Vagina (tissue), 2 donors: ENCODE results near the gene CCDC69.

ENCODE experiments used
- POLR2A ChIP-seq, 2 donors: fragments of 450-650 bp; IDR thresholded peaks; one replicate each; pipeline ENCODE4 v1.6.1; 2017; ENCODE audit warnings: antibody characterized with exemption in 2 of 2, mild to moderate bottlenecking in 2 of 2, moderate library complexity in 2 of 2
- POLR2AphosphoS5 ChIP-seq, 2 donors: sonication (generic); formaldehyde crosslinking; IDR thresholded peaks; one replicate each; pipeline ENCODE4 v1.9.0; 2017; ENCODE audit warnings: antibody characterized with exemption in 2 of 2, mild to moderate bottlenecking in 2 of 2, low read depth in 1 of 2; ENCODE audit not compliant: insufficient read depth in 1 of 2
- TF ChIP-seq, protein P1 (sequence below), 3 experiments: fragments of 450-650 bp in 2 of 3; fragments of 200-600 bp in 1 of 3; sonication (generic) in 1 of 3; IDR thresholded peaks; one replicate each; pipeline ENCODE4 v1.5.1; 2017 to 2019; ENCODE audit warnings: antibody characterized with exemption in 3 of 3, mild to moderate bottlenecking in 2 of 3, moderate library complexity in 2 of 3

DNA sequence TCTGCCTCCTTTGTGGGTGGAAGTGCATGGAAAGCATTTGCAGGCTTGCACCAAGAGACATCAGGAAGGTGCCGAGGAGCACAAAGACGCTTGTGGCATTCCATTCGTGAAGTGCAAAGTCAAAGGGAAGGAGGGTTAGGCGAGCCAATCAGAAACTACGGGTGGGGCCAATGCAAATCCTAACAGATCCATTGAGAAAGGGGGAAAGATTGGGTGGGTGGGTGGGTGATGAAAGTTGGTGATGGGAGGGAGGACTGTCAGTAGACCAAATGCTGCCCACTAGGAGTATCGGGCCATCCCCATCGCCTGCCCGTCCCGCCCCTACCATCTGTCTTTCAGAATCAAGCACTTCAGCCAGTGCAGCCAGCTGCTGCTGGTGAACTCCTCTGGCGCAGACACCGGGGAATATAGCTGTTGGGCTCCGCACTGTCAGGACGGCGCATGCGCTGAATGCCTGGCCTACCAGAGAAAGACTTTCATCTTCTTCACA is 49.2 kb downstream of the CCDC69 start:
- TF ChIP-seq, protein P1, sequence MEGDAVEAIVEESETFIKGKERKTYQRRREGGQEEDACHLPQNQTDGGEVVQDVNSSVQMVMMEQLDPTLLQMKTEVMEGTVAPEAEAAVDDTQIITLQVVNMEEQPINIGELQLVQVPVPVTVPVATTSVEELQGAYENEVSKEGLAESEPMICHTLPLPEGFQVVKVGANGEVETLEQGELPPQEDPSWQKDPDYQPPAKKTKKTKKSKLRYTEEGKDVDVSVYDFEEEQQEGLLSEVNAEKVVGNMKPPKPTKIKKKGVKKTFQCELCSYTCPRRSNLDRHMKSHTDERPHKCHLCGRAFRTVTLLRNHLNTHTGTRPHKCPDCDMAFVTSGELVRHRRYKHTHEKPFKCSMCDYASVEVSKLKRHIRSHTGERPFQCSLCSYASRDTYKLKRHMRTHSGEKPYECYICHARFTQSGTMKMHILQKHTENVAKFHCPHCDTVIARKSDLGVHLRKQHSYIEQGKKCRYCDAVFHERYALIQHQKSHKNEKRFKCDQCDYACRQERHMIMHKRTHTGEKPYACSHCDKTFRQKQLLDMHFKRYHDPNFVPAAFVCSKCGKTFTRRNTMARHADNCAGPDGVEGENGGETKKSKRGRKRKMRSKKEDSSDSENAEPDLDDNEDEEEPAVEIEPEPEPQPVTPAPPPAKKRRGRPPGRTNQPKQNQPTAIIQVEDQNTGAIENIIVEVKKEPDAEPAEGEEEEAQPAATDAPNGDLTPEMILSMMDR (IDR thresholded peaks at IDR 0.05): no peak
- TF ChIP-seq POLR2A (IDR thresholded peaks at IDR 0.05) (no peak), POLR2AphosphoS5 (IDR thresholded peaks at IDR 0.05; ENCODE audit: insufficient read depth in 1 of 2, low read depth in 1 of 2) (no peak)
